Type B pancreatic cell (in vitro differentiated cells): Measurements from ENCODE around the gene MAST4. TPM values are rescaled to one million over a fixed set of nuclear protein-coding genes. Genes with fewer than 3 reads are reported as not detected.

Source experiments
- DNase-seq: peaks from one replicate; pipeline ENCODE4 v3.0.0; 2021; ENCODE audit warnings: mixed read lengths; ENCODE audit not compliant: unreplicated experiment; ENCODE audit errors: extremely low spot score
- H3K27ac Mint-ChIP-seq: 2 replicates; pipeline ENCODE4 v1.8.0; 2021; ENCODE audit warnings: mild to moderate bottlenecking, mixed read lengths
- H3K27me3 Mint-ChIP-seq: 2 replicates; pipeline ENCODE4 v1.8.0; 2021; ENCODE audit warnings: mixed read lengths
- H3K36me3 Mint-ChIP-seq: 2 replicates; pipeline ENCODE4 v1.8.0; 2021; ENCODE audit warnings: mixed read lengths
- H3K4me1 Mint-ChIP-seq: one replicate; pipeline ENCODE4 v1.8.0; 2021; ENCODE audit warnings: mixed read lengths; ENCODE audit not compliant: unreplicated experiment
- H3K4me3 Mint-ChIP-seq: 2 replicates; pipeline ENCODE4 v1.8.0; 2021; ENCODE audit warnings: mild to moderate bottlenecking, mixed read lengths
- H3K9me3 Mint-ChIP-seq: 2 replicates; pipeline ENCODE4 v1.8.0; 2021; ENCODE audit warnings: mixed read lengths
- total RNA-seq: library from RNA; stranded (reverse); gene quantifications from 2 replicates; pipeline ENCODE4 v1.2.1, GENCODE V29; 2021; ENCODE audit warnings: low replicate concordance
- TF ChIP-seq, protein P1 (sequence below): fragments of 200-600 bp; sonication (generic); conservative IDR thresholded peaks from 2 replicates; pipeline ENCODE4 v1.5.0; 2021; ENCODE audit warnings: antibody characterized with exemption, mild to moderate bottlenecking

The MAST4 gene
- total RNA-seq, 1 donor from 2014 or later = 23.0 TPM

DNA sequence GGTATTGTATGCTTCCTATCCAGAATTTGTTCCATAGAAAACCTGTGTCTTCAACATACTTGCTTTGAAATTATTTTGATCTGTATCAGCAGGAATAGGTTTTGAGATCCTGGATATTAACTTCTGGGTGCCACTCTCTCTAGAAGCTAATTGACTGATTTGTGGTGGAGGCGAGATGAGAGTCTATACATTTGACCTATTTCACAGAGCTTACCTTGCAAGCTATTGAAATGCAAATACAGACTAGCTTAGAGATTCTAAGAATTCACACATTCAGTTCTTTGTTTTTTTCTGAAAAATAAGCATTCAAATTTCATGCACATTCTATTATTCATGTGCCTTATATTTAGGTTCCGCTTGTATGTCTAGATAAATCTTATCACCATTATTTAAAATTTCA is 246.3 kb downstream of the MAST4 start:
- Mint-ChIP-seq H3K27me3 (no peaks in the 10 kb centered on the region), H3K27ac (no peak overlapping the region), H3K4me3 (no peak overlapping the region), H3K9me3 (peaks cover 4% of the 10 kb centered on the region), H3K4me1 (peaks cover 15% of the 10 kb centered on the region), H3K36me3 (peaks cover 4% of the 10 kb centered on the region)
- TF ChIP-seq, protein P1, sequence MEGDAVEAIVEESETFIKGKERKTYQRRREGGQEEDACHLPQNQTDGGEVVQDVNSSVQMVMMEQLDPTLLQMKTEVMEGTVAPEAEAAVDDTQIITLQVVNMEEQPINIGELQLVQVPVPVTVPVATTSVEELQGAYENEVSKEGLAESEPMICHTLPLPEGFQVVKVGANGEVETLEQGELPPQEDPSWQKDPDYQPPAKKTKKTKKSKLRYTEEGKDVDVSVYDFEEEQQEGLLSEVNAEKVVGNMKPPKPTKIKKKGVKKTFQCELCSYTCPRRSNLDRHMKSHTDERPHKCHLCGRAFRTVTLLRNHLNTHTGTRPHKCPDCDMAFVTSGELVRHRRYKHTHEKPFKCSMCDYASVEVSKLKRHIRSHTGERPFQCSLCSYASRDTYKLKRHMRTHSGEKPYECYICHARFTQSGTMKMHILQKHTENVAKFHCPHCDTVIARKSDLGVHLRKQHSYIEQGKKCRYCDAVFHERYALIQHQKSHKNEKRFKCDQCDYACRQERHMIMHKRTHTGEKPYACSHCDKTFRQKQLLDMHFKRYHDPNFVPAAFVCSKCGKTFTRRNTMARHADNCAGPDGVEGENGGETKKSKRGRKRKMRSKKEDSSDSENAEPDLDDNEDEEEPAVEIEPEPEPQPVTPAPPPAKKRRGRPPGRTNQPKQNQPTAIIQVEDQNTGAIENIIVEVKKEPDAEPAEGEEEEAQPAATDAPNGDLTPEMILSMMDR = no peak
- DNase-seq = no peak

DNA sequence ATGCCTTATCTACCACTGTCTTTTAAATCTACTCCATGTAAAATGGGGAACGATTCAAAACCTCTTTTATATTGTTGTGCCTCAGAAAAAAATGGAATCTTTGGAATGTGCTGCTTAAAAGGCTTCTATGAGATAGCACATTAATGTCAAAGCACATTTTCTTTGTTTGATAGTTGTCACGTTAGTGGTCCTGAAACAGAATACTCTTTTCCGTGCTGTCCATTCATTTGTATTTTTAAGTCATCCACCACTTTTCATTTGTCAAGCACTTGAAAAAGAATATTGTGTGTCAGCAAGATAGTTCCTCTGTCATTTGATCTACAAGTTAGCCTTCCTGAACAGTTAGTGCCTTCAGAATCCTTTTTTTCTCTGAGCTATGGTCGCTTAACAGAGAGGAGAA is 246.9 kb downstream of the MAST4 start:
- H3K27ac Mint-ChIP-seq = peak overlapping the region; percentile 2
- H3K4me1 Mint-ChIP-seq = peaks cover 15% of the 10 kb centered on the region
- no peaks in the 10 kb centered on the region for H3K27me3 Mint-ChIP-seq
- H3K9me3 Mint-ChIP-seq = peaks cover 4% of the 10 kb centered on the region
- H3K36me3 Mint-ChIP-seq = peaks cover 4% of the 10 kb centered on the region
- no peak for DNase-seq
- TF ChIP-seq, protein P1 = no peak
- no peak overlapping the region for H3K4me3 Mint-ChIP-seq

DNA sequence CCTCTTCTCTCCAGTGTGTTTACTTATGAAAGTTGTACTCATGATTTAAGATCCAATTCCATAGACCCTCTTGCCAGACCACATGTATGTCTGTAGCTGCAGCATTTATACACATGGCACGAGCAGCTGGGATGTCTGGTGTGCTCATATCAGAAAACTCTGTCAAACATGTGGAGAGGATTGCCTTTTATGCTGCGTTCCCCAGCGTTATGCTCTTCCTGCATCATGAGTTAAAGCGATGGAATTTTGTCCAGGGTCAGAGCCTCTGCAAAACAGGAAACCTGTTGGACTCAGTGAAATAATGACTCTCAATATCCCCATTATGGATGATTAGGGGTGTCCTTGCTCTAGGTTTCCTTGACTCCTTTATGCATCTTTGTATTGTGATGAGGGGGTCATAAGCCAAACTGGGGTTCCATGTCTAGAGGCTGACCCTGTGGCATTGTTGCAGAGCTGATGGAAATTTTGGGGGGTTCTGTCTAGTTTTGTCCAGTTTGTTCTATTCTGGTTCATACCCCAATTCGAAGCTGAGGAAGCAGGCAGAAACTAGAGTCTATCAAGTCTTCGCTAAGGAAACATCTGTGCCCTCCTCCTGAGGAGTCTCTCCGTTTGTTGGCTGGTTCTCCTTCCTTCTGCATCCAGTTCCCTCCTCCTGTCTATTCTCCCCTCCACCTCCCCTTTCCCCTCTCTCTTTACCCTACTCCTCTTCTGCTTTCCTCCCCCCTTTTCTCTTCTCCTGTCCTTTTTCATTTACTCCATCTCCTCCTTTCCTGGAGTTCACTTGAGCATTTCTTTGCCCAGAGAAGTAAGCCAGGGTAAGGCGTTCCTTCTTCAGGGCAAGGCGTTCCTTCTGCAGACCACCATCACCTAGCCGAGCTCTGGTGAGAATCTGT is 252.8 kb downstream of the MAST4 start:
- H3K36me3 Mint-ChIP-seq = no peaks in the 10 kb centered on the region
- H3K4me3 Mint-ChIP-seq = no peak overlapping the region
- H3K4me1 Mint-ChIP-seq = peaks cover 4% of the 10 kb centered on the region
- H3K9me3 Mint-ChIP-seq = peaks cover 4% of the 10 kb centered on the region
- no peak for DNase-seq
- no peaks in the 10 kb centered on the region for H3K27me3 Mint-ChIP-seq
- TF ChIP-seq, protein P1 = no peak
- H3K27ac Mint-ChIP-seq = no peak overlapping the region

DNA sequence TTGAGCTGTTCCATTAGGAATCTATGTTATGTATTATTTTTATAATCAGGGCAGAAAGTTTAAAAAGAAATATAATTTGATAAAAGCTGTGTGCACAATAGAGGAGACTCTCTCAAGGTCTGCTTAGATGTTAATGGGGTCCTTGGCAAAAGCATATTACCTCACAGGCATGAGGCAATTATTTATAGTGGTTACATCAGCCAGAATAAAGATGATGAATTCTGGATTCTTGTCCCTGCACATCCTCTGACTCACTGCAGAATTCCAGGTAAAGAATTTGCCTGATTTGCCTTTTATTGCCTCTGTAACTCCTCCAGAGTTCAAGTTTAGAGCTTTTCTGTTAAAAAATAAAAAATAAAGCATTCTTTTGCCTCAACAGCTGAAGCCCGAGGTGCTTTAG is 253.6 kb downstream of the MAST4 start:
- Mint-ChIP-seq H3K27ac (peak overlapping the region; percentile 75), H3K27me3 (no peaks in the 10 kb centered on the region), H3K9me3 (peaks cover under 1% of the 10 kb centered on the region), H3K36me3 (no peaks in the 10 kb centered on the region), H3K4me3 (no peak overlapping the region), H3K4me1 (peaks cover 4% of the 10 kb centered on the region)
- TF ChIP-seq, protein P1 = no peak
- no peak for DNase-seq

DNA sequence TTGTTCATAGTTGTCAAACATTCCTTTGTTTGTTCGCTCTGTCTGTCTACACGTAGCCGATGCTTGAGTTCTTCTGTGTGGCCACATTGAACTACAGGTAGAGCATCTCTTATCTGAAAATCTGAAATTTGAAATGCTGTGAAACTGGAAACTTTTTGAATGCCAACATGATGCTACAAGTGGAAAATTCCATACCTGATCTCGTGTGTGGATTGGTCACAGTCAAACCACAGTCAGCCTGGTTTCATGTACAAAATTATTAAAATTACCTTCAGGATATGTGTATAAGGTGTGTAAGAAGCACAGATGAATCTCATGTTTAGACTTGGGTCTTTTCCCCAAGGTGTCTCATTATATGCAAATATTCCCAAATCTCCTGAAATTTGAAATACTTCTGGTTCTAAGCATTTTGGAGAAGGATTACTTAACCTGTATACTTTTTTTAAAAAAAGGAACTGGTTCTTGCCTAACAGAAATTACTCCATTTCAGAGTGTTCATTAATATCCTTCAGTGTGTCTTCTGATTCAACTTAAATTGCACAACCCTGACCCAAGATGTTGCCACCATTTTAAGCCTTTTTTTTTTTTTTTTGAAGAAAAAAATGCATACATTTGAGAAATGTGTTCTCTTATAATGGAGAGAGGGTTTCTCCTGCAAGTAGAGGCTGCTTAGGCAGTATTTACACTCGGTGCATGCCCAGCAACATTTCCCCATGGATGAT is 254.3 kb downstream of the MAST4 start:
- Mint-ChIP-seq H3K27me3 (no peaks in the 10 kb centered on the region), H3K4me3 (peak overlapping the region; percentile 20), H3K36me3 (no peaks in the 10 kb centered on the region), H3K4me1 (peaks cover 4% of the 10 kb centered on the region), H3K9me3 (no peaks in the 10 kb centered on the region), H3K27ac (peak overlapping the region; percentile 75)
- DNase-seq = no peak
- TF ChIP-seq, protein P1 = no peak
